Jurkat, Clone E6-1 (cell line): ENCODE measurements around the gene ARHGAP26.

Experiments used
- DNase-seq: peaks from one replicate; pipeline ENCODE4 v3.0.0-alpha.2; 2011; ENCODE audit warnings: low read depth, low spot score
- H3K4me3 ChIP-seq: 2 replicates; pipeline ENCODE4 v1.5.1; 2011; ENCODE audit warnings: mild to moderate bottlenecking, low read length, control low read depth, moderate library complexity

Gene ARHGAP26

GRCh38 chr5:143146161-143146560 lies 376.0 kb downstream of the ARHGAP26 start:
- no peak overlapping the region for H3K4me3 ChIP-seq
- DNase-seq, result no peak

DNA sequence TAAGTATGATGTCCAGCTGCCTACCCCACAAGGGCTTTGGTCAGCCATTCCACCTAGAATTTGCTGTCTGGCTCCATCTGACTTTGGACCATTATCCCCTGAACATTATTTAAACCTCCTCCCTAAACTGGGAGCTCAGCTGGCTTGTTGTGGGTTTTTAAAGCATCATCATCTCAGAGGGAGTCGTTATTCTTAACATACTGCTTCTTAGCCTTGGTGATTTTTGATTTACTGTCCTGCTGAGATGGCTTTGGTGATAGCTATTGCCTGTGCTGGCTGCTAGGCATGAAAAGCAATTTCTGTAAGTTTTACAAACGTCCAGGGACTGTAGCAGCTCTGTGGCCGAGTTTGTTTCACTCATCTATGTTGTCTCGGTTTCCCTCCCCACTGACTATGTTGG lies 377.2 kb downstream of the ARHGAP26 start:
- DNase-seq, result no peak
- no peak overlapping the region for H3K4me3 ChIP-seq

DNA sequence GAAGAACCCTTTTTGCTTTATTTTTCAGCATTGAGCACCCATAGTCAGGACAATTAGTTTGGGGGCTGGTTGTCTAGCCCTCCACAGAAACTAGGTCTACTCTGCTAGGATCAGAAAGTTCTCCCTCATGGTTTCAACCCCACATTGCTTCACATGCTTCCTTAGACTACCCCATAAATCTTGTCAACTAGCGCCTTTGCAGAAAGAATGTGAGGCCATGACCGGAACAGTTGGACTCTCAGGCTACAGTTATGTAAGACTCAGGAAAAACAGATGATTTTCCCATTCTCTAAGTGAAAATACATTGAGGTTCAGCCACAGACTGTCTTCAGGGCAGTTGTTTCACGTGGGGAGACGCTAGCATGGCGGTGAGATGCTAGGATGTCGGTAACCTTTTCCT lies 377.7 kb downstream of the ARHGAP26 start:
- no peak for DNase-seq

DNA sequence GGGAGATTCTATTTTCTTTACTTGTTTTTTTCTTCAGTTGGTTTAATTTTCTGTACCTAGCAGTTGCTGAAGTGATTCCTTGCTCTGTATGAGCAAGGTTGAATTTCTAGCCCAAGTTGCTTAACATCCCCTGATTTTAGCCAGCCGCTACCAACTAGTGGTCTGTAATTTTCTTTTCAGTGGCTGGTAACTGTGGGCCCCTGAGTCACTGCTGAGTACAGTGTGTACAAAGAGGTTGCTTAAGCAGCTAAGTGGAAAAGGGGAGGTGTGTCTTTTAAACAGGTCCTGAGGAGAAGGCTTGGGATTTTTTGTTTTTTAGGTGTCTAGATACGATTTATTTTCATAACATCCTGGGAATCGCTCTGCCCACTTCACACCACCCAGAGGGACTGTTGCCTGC lies 378.6 kb downstream of the ARHGAP26 start:
- H3K4me3 ChIP-seq, result no peak overlapping the region
- no peak for DNase-seq

More for the DNA sequence above, 377.7 kb downstream of the ARHGAP26 start:
- H3K4me3 ChIP-seq, result no peak overlapping the region

DNA sequence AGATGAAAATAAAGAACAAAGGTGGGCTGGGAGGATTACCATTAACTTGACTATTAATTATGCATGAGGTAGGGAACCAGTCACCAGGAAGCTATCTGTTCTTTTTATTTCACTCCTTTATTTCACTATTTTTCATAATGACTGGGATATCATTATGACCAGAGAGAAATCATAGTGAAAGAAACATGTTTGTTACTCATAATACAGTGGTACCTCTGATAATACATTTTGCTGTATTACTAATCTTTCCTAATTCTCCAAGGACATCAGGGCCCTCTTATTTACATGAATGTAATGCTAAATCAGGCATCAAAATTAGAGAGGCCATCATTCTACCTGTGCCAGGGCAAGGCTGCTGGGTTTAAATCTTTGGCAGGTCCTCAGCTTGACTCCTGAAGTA lies 379.6 kb downstream of the ARHGAP26 start:
- no peak overlapping the region for H3K4me3 ChIP-seq

DNA sequence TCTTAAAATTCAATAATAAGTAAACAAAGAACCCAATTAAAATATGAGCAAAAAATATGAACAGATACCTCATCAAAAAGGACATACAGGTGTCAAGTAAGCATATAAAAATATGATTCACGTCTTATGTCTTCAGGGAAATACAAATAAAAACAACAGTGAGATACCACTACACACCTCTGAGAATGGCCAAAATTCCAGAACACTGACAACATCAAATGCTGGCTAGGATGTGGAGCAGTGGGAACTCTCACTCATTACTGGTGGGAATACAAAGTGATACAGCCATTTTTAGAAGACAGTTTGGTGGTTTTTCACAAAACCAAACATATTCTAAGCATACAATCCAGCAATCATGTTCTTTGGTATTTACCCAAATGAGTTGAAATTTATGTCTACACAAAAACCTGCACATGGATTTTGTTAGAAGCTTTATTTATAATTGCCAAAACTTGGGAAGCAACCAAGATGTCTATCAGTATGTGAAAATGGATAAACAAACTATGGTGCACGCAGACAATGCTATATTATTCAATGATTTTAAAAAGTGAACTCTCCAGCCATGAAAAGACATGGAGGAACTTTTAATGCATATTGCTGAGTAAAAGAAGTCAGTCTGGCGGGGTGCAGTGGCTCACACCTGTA lies 381.0 kb downstream of the ARHGAP26 start:
- DNase-seq, result no peak
- H3K4me3 ChIP-seq, result no peak overlapping the region

More for the DNA sequence above, 379.6 kb downstream of the ARHGAP26 start:
- no peak for DNase-seq

DNA sequence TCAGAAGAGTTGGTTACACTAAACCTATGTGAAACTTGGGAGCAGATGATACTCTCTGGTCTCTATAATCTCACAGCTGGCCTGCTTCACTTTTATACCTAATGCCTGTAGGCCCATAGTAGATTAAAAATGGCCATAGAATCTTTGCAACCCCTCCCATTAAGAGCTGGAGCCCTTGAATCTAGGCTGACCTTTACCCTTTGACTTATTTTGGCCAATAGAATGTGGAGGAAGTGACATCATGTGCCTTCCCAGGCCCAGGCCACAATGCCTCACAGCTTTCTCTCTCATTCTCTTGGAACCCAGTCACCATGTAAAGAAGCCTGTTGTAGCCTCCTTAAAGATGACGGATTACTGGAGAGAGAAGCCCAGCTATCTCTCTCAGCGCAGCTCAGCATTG lies 382.3 kb downstream of the ARHGAP26 start:
- H3K4me3 ChIP-seq, result no peak overlapping the region
- DNase-seq, result no peak

DNA sequence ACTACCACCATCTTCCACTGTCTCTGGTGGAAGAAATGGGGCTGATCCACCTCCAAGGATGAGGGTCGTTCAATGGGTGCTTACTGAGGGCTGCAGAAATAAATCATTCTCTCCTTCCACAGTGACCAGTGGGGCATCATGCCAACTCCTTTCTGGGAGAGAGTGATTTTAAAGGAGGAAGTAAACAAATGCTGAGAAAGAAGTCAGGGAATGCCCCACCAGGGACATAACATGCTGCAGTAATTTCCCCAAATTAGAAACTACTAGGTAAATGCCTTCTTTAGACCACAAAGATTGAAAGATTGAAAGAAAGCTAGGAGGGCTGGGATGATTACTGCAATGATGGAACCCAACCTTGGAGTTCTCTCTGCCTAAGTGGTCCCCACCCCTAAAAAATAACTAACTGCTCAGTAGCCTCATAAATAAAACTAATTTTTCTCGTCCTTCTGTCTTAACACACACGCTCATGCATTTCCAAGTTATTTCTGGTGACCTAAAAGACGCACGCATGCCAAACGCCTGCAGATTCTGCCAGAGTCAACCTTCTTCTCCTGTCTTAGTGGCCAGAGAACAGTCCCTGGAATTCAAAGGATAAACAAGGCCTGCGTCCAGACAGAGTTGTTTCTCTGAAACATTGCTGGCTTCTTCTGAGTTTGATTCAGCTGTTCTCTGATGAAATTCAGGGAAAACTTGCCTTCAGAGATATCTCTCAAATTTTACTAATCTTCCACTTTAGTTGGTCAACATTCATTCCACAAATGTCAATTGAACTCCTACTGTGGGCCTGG lies 383.3 kb downstream of the ARHGAP26 start:
- no peak overlapping the region for H3K4me3 ChIP-seq
- no peak for DNase-seq

GRCh38 chr5:143154510-143155370 lies 384.6 kb downstream of the ARHGAP26 start:
- no peak overlapping the region for H3K4me3 ChIP-seq

DNA sequence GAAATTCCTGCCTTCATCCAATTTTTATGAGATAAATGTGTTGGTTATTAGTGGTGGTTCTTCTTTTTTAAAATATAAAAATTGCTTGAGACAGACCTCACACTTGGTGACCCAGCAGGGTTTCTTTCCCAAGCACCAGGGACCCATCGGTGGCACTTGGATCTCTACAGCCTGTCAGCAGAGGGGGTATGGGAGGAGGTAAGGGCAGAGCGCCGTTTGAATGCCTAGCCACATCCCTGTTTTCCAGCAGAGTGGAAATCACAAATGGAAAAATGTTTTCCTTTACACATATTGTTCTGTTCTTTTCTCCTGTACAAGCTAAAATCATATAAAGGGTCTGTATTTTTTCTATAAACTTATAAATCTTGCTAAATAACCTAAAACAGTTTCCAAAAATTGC lies 385.3 kb downstream of the ARHGAP26 start:
- H3K4me3 ChIP-seq, result no peak overlapping the region
- no peak for DNase-seq

More at GRCh38 chr5:143154510-143155370, 384.6 kb downstream of the ARHGAP26 start:
- DNase-seq, result no peak

DNA sequence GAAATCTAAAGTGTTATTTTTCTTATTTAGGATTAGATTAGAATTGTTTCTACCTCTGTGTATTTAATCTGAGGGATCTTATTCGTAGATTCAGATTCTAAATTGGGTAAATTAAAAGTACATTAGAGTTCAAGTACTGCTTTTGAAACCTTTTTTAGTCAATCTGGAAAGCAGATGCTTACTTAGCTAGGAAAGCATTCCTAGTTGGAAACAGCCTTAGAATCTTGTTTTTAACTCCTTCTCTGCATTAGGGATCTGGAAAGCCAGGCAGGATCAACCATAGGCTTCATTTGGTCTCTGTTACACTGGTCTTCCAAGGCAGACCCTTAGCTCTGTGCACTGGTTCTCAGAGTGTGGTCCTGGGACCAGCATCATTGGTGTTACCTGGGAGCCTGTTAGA lies 385.9 kb downstream of the ARHGAP26 start:
- no peak overlapping the region for H3K4me3 ChIP-seq
- no peak for DNase-seq

GRCh38 chr5:143156572-143156971 lies 386.4 kb downstream of the ARHGAP26 start:
- no peak overlapping the region for H3K4me3 ChIP-seq
- no peak for DNase-seq

- no peak overlapping the region for H3K4me3 ChIP-seq
- no peak for DNase-seq
Observed at GRCh38 chr5:143159031-143159430, 388.9 kb downstream of the ARHGAP26 start.

- H3K4me3 ChIP-seq, result no peak overlapping the region
- no peak for DNase-seq
Observed at GRCh38 chr5:143161885-143162540, 391.8 kb downstream of the ARHGAP26 start.

DNA sequence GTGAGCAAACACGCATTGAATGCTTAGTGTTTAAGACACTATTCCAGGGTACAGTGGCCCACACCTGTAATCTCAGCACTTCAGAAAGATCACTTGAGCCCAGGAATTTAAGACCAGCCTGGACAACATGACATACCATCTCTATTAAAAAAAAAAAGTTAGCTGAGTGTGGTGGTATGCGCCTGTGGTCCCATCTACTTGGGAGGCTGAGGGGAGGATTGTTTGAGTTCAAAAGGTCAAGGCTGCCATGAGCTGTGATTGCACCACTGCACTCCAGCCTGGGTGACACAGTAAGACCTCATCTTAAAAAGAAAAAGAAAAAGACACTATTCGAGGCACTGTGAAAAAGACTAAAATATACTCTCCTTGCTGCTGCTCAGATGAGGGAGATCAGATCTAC lies 392.6 kb downstream of the ARHGAP26 start:
- H3K4me3 ChIP-seq, result no peak overlapping the region
- no peak for DNase-seq

- no peak overlapping the region for H3K4me3 ChIP-seq
- DNase-seq, result no peak
Observed at GRCh38 chr5:143164557-143164956, 394.4 kb downstream of the ARHGAP26 start.

DNA sequence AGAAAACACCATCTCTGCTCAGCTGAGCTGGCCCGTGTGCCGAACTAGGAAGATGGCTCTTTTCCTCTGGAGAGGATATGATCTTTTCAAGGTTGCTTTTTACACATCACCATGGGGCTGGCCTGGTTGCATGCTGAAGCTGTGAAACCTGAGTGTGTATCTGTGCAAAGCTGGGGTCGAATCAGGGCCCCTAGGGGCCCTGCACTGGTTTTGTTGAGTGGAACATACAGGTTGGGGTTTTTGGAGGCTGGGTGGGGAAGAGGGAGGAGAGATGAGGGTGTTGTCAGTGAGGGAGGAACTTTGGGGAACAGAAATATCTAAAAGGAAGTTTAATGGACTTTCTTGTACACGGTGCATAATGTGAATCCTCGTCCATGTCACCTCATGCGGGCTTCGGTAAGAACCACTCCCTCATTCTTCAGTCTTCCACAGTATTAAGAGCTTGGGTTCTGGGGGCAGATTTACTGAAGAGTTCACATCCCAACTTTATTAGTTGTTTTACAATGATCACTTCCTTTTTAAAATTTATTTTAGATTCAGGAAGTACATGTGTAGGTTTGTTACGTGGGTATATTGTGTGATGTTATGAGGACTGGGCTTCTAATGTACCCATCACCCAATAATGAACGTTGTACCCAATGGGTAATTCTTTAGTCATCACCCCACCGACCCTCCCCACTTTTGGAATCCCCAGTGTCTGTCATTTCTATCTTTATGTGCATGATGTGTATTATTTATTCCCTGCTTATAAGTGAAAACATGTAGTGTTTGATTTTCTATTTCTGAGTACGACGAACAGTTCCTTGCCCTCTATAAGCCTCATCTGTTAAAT lies 395.1 kb downstream of the ARHGAP26 start:
- no peak overlapping the region for H3K4me3 ChIP-seq

GRCh38 chr5:143166090-143166489 lies 395.9 kb downstream of the ARHGAP26 start:
- no peak for DNase-seq
- H3K4me3 ChIP-seq, result no peak overlapping the region

More for the DNA sequence above, 395.1 kb downstream of the ARHGAP26 start:
- DNase-seq, result no peak
